Measurements from ENCODE around the gene EIF4G3.

EIF4G3 gene

GRCh38 chr1:21164266-21164665 lies 12.4 kb downstream of the EIF4G3 start:
- ChIA-PET CTCF (interaction anchor here (1.4 kb wide), 1 partner anchor 11 kb away, joined by 8 read pairs; no protein-coding TSS in a partner anchor), POLR2A (ENCODE audit: low non-redundant PET) (no interaction called here)
- DNase-seq (ENCODE audit: low spot score) = no peak
- no peak for TF ChIP-seq CTCF (conservative IDR thresholded peaks at IDR 0.05; ENCODE audit: low read depth)
- H3K27ac ChIP-seq = no peak overlapping the region

GRCh38 chr1:21162740-21163464 lies 13.8 kb downstream of the EIF4G3 start:
- CTCF ChIA-PET = interaction anchor here (1.4 kb wide), 1 partner anchor 12 kb away, joined by 8 read pairs; no protein-coding TSS in a partner anchor
- no peak overlapping the region for H3K27ac ChIP-seq
- no peak for TF ChIP-seq CTCF (conservative IDR thresholded peaks at IDR 0.05; ENCODE audit: low read depth)
- no peak for DNase-seq (ENCODE audit: low spot score)
- POLR2A ChIA-PET (ENCODE audit: low non-redundant PET) = no interaction called here

- CTCF ChIA-PET = no interaction called here
- no peak for TF ChIP-seq CTCF (conservative IDR thresholded peaks at IDR 0.05; ENCODE audit: low read depth)
- no peak overlapping the region for H3K27ac ChIP-seq
- DNase-seq (ENCODE audit: low spot score) = no peak
- POLR2A ChIA-PET (ENCODE audit: low non-redundant PET) = no interaction called here
These were observed 14.9 kb downstream of the EIF4G3 start for GRCh38 chr1:21161842-21162241.

- H3K27ac ChIP-seq = no peak overlapping the region
- no peak for DNase-seq (ENCODE audit: low spot score)
- POLR2A ChIA-PET (ENCODE audit: low non-redundant PET) = no interaction called here
- CTCF ChIA-PET = interaction anchor here (0.6 kb wide), 1 partner anchor 225 kb away, joined by 4 read pairs; no protein-coding TSS in a partner anchor
- no peak for TF ChIP-seq CTCF (conservative IDR thresholded peaks at IDR 0.05; ENCODE audit: low read depth)
These were observed 16.4 kb downstream of the EIF4G3 start for GRCh38 chr1:21160263-21160796.

GRCh38 chr1:21157868-21158267 lies 18.8 kb downstream of the EIF4G3 start:
- POLR2A ChIA-PET (ENCODE audit: low non-redundant PET) = no interaction called here
- CTCF ChIA-PET = interaction anchor here (0.6 to 0.8 kb wide), 3 partner anchors 8 to 767 kb away, joined by 3 to 5 read pairs (median 4); no protein-coding TSS in a partner anchor
- no peak for TF ChIP-seq CTCF (conservative IDR thresholded peaks at IDR 0.05; ENCODE audit: low read depth)
- no peak for DNase-seq (ENCODE audit: low spot score)
- no peak overlapping the region for H3K27ac ChIP-seq

GRCh38 chr1:21157054-21157453 lies 19.6 kb downstream of the EIF4G3 start:
- ChIA-PET CTCF (no interaction called here), POLR2A (ENCODE audit: low non-redundant PET) (no interaction called here)
- no peak for DNase-seq (ENCODE audit: low spot score)
- no peak for TF ChIP-seq CTCF (conservative IDR thresholded peaks at IDR 0.05; ENCODE audit: low read depth)
- no peak overlapping the region for H3K27ac ChIP-seq
